ENCODE results near the gene BAX.
"Not testable (repeated sequence)": the region's sequence is repeated elsewhere in the genome, so short reads cannot be mapped to it uniquely, and the experiment has no call there.

Gene BAX

GRCh38 chr19:48954595-48955307, at the start of gene BAX:
Gene BAX (plus strand): TSS chr19:48954875. CDS start chr19:48954929, 54 bp downstream.
- peak; percentile 86 for DNase-seq

GRCh38 chr19:48905664-48906063, 49.0 kb upstream of the BAX start:
- DNase-seq, result no peak

GRCh38 chr19:48906324-48906723, 48.4 kb upstream of the BAX start:
- DNase-seq, result no peak

GRCh38 chr19:48907671-48908070, 47.0 kb upstream of the BAX start:
- DNase-seq, result no peak

- DNase-seq, result not testable (repeated sequence)
These were observed 45.1 kb upstream of the BAX start for GRCh38 chr19:48909424-48910077.

- DNase-seq, result no peak
These were observed 43.9 kb upstream of the BAX start for GRCh38 chr19:48910803-48911202.

- DNase-seq, result no peak
These were observed 41.4 kb upstream of the BAX start for GRCh38 chr19:48913114-48913889.

- DNase-seq, result no peak
These were observed 40.5 kb upstream of the BAX start for GRCh38 chr19:48914181-48914580.

GRCh38 chr19:48915757-48916156, 38.9 kb upstream of the BAX start:
- DNase-seq, result no peak

GRCh38 chr19:48918071-48918470, 36.6 kb upstream of the BAX start:
- no peak for DNase-seq

- DNase-seq, result no peak
These were observed 35.9 kb upstream of the BAX start for GRCh38 chr19:48918801-48919247.

- not testable (repeated sequence) for DNase-seq
These were observed 35.4 kb upstream of the BAX start for GRCh38 chr19:48919271-48919670.

GRCh38 chr19:48920949-48921348, 33.7 kb upstream of the BAX start:
- DNase-seq, result no peak

GRCh38 chr19:48921721-48922500, 32.8 kb upstream of the BAX start:
- DNase-seq, result no peak

- no peak for DNase-seq
These were observed 31.9 kb upstream of the BAX start for GRCh38 chr19:48922548-48923490.

GRCh38 chr19:48925240-48925843, 29.3 kb upstream of the BAX start:
- no peak for DNase-seq

- not testable (repeated sequence) for DNase-seq
These were observed 28.8 kb upstream of the BAX start for GRCh38 chr19:48925890-48926289.

- DNase-seq, result no peak
These were observed 27.8 kb upstream of the BAX start for GRCh38 chr19:48926909-48927308.

GRCh38 chr19:48927692-48928091, 27.0 kb upstream of the BAX start:
- DNase-seq, result not testable (repeated sequence)

GRCh38 chr19:48928164-48929025, 26.3 kb upstream of the BAX start:
- no peak for DNase-seq

All from 8988T (cell line).